OCI-M2 (cell line): ENCODE measurements around the gene CDH23.

ENCODE experiments used
- DNase-seq: peaks from one replicate; lab custom pipeline; 2025; ENCODE audit not compliant: unreplicated experiment; lab: John Stamatoyannopoulos, UW

Gene CDH23

GRCh38 chr10:71481746-71482410 is 85.2 kb downstream of the CDH23 start:
- no peak for DNase-seq

GRCh38 chr10:71482620-71483019 is 85.9 kb downstream of the CDH23 start:
- no peak for DNase-seq

DNA sequence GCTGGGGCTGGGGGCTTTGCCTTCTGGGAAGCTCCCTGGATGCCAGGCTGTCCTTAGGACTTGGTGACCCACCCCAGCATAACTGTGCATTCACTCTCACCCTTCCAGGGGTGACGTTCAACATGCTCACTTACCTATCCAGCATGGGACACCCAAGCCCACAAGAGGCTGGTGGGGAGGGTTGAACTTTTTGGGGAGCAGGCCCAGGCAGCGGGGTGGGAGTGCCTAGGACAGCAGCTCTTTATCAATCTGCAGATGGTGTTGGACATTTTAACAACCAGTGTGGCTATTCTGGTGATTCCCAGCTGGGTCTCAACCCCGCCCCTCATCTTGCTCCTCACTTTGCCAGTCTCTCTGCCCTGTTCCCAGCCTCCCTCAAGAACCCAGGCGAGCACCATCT is 86.4 kb downstream of the CDH23 start:
- no peak for DNase-seq

DNA sequence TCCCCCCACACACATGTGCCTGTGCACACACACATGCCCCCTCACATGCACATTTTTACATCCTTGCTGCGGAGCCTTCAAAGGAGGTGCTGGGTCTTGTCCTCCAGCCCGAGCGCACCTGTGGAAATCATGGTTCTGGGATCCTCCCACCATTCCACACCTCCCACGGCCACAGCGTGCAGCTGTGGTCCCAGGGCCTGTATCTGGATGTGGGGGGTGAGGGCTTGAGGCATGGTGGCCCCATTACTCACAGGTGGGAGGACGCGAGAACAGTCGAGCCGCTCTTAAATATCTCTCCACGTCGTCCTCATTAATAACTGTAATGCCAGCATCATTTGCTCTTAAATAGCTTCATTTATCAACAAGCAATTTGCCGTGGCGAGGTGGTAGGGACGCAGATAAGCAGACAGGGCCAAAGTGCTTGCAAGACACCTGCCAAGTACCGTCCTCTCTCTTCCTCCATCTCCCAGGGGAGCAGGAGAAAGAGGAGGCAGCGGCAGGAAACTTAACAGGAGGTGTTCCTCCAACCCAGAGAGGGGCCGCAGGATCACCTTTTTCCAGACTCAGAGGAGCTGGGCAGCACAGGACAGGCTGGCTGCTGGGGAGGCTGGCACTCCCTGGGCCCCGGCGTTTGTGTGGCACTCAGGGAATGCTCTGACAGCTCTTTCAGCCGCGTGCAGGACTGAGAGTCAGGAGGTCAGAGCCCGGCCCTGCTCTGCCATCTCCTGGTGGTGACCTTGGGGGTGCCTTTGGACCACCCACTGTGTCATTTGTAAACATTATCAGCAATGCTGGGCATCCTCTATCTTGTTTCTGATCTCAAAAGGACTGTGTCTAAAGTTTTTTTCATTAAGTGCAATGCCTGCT is 87.4 kb downstream of the CDH23 start:
- no peak for DNase-seq

DNA sequence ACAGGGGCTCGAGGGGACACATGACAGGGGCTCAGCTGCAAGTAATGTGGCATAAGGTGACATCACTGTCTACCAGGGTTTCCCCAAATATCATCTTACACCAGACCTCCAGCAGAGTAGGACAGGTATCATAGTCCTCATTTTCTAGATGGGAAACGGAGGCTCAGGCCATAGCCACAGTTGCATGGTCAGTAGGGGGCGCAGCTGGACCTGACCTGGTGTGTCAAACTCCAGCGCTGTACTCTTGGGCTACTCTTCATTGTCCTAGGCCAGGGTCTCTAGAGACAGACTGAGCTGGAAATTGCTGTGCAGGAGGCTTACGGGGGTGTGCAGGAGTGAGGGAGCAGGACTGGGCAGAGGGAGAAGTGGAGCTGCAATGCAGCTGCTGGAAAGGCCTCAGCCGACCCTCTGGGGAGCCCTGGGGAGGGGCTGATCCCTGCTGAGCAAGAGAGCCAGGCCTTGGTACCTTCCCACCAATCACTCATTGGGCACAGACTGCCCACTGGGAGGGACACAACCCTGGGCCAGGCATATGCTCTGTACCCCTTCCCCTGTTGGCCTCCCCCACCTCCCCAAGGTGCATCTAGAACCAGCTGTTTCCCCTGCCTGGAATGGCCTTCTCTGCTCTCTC is 89.9 kb downstream of the CDH23 start:
- no peak for DNase-seq

GRCh38 chr10:71487726-71488125 is 91.0 kb downstream of the CDH23 start:
- no peak for DNase-seq

DNA sequence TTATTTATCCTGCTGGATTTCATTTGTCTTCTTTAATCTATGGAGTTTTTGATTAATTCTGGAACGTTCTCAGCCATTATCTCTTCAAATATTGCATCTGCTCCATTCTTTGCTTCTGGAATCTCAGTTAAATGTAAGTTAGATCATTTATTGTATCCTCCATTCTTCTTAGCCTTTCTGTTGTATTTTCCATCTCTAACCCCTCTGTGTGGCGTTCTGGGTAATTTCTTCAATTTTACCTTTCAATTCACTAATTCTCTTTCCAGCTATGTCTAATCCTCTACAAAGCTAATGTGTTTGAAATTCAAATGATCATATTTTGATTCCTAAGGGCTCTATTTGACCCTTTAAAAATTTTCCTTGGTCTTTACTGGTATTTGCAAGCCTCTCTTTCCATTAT is 92.4 kb downstream of the CDH23 start:
- no peak for DNase-seq

- no peak for DNase-seq
These were observed 96.2 kb downstream of the CDH23 start for GRCh38 chr10:71492872-71493271.

DNA sequence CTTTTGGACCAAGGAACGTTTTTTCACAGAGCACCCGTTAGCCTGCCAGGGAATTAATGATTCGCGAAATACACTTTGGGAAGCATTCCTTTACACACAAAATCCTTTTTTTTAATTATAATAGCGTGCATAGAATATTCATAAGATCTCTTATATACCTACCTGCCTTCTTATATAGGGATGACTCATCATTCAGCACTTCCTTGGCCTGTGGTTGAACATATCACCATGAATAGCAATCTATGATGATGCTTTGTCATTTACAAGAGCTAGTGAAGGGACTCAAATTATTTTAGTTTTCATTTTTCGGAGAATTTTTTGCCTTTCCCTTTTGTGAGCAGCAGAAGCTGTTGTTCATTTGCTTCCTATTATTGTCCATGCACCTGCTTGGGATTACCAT is 97.0 kb downstream of the CDH23 start:
- no peak for DNase-seq

DNA sequence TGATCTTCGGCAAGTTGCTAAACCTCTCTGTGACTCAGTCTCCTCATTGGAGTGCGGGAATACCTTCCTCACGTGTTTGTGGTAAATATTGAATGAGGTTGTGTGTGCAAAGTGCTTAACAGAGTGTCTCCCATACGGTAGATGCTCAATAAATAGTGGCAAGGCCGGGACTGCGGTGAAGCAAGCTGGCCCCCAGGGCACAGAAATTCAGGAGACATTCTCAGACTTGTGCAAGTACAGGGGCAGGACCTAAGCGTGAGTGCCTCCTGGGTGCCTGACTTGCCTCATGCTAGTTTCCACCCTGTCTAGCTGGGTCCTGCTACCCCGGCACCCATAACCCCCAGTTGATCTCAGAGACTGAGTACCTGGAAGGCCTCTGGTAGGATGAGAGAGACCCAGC is 97.8 kb downstream of the CDH23 start:
- DNase-seq = no peak

DNA sequence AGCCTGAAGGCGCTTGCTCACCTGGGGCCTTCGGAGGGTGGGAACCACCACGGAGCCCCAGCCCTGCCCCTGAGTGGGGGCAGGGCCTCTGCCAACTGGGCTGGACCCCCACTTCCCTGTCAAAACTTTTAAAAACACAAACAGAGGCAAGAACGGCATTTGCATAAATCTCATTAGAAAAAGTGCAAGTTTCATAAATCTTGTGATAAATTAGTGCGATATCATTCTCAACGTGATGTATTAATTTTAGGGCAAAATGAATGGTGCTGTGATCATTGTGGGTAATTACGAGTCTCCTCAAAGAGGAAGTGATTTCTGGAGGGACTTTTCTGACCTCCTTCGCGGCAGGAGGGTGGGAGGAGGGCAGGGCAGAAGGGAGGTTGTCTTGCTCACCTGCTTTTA is 98.3 kb downstream of the CDH23 start:
- no peak for DNase-seq

DNA sequence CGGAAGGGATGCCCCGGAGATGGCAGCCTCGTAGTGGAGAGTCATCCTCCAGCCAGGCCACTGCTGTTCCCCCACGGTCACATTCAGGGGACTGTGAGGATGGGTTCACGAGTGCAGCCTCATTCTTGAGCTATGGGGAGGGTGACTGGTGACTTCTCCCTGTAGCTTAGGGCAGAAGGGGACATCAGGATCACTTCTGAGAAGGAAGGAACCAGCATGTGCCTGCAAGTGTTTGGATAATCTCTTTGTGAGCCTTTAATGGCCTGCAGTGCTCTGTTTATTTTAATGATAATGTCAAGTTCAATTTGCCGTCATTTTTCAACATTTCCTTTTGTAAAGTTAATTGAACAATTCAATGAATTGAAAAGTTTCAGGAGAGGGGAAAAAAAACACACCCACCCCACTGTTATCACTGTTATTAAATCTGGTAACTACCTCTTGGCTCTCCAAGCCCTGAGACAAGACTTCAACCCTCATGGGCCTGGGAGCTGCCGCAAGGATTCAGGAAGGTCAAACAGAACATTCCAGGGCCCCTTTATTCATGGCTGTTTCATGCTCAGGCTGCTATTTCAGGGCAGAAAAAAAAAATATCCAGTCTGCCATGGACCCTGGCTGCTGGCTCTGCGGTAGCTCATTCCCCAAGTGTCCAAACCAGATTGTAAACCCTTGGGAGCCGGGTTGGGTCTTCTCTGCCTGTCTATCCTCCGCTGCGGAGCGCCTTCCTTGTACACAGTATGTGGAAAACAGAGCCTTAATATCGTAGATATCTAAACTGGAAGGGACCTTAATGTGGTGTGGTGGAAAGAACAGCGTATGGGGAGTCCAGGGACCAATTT is 100.4 kb downstream of the CDH23 start:
- no peak for DNase-seq

DNA sequence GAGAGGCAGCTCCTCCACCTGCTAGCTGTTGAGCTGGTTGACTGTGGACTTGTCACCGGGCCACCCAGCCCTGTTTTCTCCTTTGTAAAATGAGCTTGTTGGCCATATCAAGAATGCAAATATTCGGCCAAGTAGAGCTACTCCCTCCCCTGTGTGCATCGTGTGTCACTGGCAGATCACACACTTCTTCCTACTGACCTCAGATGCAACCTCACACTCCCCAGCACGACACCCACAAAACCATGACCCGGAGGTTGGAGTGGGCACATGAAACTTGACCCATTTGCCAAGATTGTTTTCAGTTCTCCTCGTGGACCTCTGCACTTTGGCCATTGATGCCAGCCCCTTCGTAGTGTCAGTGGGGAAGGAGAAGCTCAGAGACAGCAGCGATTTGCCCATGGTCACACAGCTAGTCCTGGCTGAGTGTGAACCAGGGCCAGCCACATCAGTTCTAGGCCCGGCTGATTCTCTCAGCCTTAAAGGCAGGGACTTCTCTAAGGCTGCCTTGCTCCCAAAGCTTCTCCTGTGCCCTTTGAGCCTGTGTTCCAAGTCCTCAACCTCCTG is 101.1 kb downstream of the CDH23 start:
- DNase-seq = no peak

DNA sequence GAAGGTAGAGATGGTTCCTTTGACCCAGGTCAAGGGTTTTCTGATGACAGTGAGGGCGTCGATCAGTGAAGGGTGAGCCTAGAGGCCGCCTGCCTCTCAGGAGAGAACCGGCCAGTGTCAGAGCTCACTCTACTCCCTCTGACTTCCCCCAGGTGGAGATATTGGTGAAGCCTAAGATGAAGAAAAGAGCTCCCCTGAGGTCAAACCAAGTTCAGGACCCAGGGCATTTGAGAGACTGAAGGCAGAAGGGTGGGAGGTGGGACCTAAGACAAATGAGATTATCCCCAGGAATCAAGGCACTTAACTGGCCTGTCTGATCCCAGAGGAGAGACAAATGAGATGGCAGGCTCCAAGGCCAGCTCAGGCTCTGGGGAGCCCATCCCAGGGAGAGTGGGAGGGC is 104.7 kb downstream of the CDH23 start:
- DNase-seq = no peak

DNA sequence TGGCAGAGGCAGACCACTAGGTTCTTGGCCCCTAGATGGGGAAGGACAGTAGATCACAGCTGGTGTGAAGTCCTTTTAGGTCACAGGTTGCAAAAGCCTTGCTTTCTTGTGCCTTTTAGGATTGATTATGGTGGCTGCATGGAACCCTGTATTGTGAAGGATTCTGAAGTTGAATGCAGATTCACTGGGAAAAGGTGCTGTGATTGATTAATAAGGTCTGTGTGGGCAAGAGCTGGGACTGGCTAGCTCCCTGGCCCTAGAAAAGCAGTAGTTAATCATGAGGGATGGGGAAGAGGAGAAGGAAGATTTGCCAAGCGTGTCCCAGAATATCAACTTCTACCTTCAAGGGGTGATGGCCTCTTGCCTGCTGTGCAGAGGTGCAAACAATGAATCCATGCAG is 105.5 kb downstream of the CDH23 start:
- DNase-seq = no peak

- no peak for DNase-seq
These were observed 106.1 kb downstream of the CDH23 start for GRCh38 chr10:71502851-71503250.

GRCh38 chr10:71504168-71504567 is 107.4 kb downstream of the CDH23 start:
- DNase-seq = no peak

- DNase-seq = no peak
These were observed 107.8 kb downstream of the CDH23 start for GRCh38 chr10:71504570-71504969.

- DNase-seq = no peak
These were observed 109.1 kb downstream of the CDH23 start for GRCh38 chr10:71505862-71506261.

GRCh38 chr10:71509444-71509843 is 112.7 kb downstream of the CDH23 start:
- no peak for DNase-seq

DNA sequence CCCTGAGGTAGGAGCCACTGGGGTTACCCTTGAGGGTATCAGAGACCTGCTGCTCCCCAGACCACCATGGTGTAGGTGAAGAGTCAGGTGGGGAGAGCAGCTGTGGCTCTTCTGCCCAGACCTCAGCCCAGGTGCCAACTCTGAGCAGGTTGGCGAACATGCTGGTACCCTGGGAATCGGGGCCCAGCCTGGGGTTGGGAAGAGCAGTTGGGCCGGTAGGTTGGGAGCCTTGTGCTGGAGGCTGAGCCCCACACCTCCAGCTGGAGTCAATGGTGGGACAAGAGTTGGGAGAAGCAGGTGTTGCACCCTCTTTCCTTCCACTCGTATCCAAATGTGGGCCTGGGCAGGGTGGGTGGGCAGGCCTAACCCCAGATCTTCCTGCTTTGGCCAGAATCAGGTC is 114.5 kb downstream of the CDH23 start:
- DNase-seq = no peak
